HS-5 (cell line): Measurements from ENCODE around the gene SMAP1.
"Not testable (repeated sequence)": the region's sequence is repeated elsewhere in the genome, so short reads cannot be mapped to it uniquely, and the experiment has no call there.

Experiments used
- DNase-seq: peaks from one replicate; pipeline ENCODE4 v3.0.0-alpha.2; 2012; ENCODE audit warnings: low read depth

Gene SMAP1

GRCh38 chr6:70740746-70741145, 73.1 kb downstream of the SMAP1 start:
- not testable (repeated sequence) for DNase-seq

- not testable (repeated sequence) for DNase-seq
These were observed 74.8 kb downstream of the SMAP1 start for GRCh38 chr6:70742462-70742861.

GRCh38 chr6:70753870-70754380, 86.2 kb downstream of the SMAP1 start:
- DNase-seq, result no peak

GRCh38 chr6:70758883-70759282, 91.2 kb downstream of the SMAP1 start:
- DNase-seq, result no peak

- no peak for DNase-seq
These were observed 96.2 kb downstream of the SMAP1 start for GRCh38 chr6:70763754-70764510.

GRCh38 chr6:70764706-70765105, 97.0 kb downstream of the SMAP1 start:
- no peak for DNase-seq

- not testable (repeated sequence) for DNase-seq
These were observed 103.7 kb downstream of the SMAP1 start for GRCh38 chr6:70771351-70771750.

- DNase-seq, result no peak
These were observed 112.3 kb downstream of the SMAP1 start for GRCh38 chr6:70779934-70780333.

- DNase-seq, result no peak
These were observed 123.0 kb downstream of the SMAP1 start for GRCh38 chr6:70790483-70791224.

GRCh38 chr6:70797625-70798024, 129.9 kb downstream of the SMAP1 start:
- DNase-seq, result no peak

- no peak for DNase-seq
These were observed 138.4 kb downstream of the SMAP1 start for GRCh38 chr6:70806086-70806485.

- no peak for DNase-seq
These were observed 144.1 kb downstream of the SMAP1 start for GRCh38 chr6:70811788-70812187.

GRCh38 chr6:70813885-70814284, 146.2 kb downstream of the SMAP1 start:
- no peak for DNase-seq

- DNase-seq, result no peak
These were observed 152.0 kb downstream of the SMAP1 start for GRCh38 chr6:70819646-70820045.

- DNase-seq, result no peak
These were observed 153.1 kb downstream of the SMAP1 start for GRCh38 chr6:70820778-70821177.

GRCh38 chr6:70821751-70822150, 154.1 kb downstream of the SMAP1 start:
- DNase-seq, result no peak

- DNase-seq, result no peak
These were observed 156.0 kb downstream of the SMAP1 start for GRCh38 chr6:70823651-70824050.

GRCh38 chr6:70831427-70831826, 163.7 kb downstream of the SMAP1 start:
- DNase-seq, result no peak

- no peak for DNase-seq
These were observed 166.8 kb downstream of the SMAP1 start for GRCh38 chr6:70834520-70834919.

GRCh38 chr6:70838907-70839285, 171.2 kb downstream of the SMAP1 start:
- no peak for DNase-seq

GRCh38 chr6:70839286-70840266, 171.9 kb downstream of the SMAP1 start:
- DNase-seq, result no peak

- DNase-seq, result no peak
These were observed 173.4 kb downstream of the SMAP1 start for GRCh38 chr6:70841112-70841511.
